GM21528 (cell line): ENCODE data around the gene SOWAHA.
"Not testable (repeated sequence)": the region's sequence is repeated elsewhere in the genome, so short reads cannot be mapped to it uniquely, and the experiment has no call there.

ENCODE experiments used
- ATAC-seq: cut with Tn5 transposase; IDR thresholded peaks from one replicate; pipeline ENCODE4 v1.9.1; 2021; ENCODE audit warnings: mild to moderate bottlenecking, moderate library complexity; ENCODE audit not compliant: unreplicated experiment, low FRiP score

The SOWAHA gene

DNA sequence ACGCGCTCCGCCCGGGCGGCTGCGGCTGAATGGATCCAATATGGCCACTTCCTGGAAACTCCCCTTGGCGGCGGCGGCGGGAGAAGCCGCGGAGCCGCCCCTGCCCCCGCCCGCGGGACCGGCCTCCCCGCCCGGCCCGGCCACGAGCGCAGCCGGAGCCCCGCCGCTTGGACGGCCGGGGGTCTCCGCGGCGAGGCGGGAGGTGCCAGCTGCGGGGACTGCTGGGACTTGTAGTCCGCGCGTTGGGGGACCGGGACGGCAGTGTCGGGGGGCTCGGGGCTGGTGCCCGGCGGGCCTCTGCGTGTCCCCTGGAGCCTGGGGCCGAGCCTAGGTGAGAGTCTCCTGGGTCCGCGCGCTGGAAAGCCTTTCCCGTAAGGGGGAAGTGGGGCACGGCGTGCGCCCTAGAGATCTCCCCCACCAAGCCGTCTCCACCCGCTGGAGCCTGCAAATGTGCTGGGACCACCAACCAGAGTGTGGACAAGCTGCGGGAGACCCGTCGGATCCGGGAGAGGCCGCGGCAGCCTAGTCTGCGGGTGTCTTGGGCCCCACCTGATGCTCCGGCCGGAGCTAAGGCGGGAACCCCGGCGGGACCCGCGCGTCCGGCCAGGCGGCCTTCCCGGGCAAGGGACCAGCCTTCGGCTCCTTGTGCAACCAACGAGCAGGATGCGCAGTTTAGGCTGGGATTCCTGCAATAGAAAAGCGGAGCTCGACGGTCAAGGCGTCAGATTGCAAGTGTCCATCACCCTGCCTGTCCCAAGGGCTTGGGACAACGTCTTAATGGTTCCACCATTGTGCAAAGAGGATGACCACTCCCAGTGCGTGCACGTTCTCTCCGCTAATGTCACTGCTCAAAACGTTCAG lies 35.7 kb upstream of the SOWAHA start, which contains the start of gene SEPTIN8:
SEPTIN8 (minus strand) TSS at position 31 of the 861 bp plus-strand sequence. CDS start 102 bp downstream, outside the sequence.
- peak; percentile 62 for ATAC-seq

DNA sequence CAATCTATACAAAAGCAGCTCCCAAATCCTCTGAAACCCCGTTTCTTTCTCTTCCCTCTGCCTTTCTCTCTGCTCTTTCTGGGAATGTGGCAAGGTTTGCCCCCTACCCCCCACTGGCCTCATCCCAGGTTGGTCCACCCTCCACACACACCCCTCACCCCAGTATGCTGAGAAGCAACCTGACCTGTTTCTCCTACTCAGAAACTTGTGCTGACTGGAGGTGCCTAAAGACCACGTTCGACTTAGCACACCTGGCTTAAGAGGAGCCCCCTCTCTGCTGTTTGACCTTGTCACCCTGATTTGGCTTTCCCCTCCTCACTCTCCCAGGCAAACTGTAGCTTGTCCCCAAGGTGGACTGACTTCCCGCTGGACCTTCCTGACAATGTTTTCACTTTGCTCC lies 35.0 kb upstream of the SOWAHA start:
- no peak for ATAC-seq

DNA sequence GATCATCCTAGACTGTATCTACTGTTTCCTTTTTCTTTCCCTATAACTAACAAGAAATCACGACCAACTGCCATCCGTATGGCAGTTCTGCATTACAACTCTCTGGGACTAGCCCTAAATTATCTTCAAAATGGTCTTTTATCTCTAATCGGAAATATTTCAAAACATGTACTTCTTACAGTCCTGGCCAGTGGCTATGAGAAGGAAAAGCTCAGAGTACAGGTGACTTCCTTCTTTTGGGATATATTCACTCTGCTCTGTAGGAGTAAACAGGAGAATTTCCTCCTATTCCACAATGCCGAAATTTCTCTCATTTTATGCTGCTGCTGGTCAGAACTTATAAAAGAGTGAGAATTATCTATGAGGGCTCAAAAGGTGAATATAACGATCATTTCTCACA lies 34.2 kb upstream of the SOWAHA start:
- no peak for ATAC-seq

DNA sequence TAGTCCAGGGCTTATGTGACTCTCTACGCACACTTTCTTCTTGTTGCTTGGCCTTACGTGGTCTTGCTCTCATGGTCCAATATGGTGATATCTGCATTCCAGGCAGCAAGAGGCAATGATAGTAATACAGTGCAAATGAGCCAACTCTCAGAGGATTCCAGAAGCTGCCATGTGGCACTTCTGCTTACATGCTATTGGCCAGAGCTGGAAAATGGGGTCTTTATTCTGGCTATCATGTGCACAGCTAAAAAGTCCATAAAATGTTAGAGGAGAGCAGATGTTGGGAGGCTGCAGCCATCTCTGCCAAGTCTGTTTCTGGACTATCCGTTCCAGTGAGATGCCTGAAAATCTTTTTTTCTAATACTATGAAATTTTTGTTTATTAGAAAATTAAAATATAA lies 33.1 kb upstream of the SOWAHA start:
- ATAC-seq = no peak

DNA sequence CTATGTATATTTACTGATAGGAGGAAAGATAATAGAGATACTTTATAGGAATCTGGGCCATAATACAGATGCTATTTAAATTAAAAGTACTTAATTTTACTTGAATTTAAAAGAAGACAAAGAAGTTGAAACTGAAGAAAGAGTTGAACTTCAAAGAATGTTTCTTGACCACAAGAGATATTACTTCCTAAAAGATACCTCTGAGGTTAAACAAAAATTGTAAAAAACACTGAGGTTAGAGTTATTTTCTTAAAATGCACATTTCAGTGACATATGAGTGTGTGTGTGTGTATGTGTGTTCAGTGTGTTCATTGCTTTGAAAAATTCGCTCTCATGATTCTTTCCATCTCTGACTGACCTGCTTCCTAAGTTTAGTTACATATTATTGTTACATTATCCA lies 32.5 kb upstream of the SOWAHA start:
- ATAC-seq = no peak

DNA sequence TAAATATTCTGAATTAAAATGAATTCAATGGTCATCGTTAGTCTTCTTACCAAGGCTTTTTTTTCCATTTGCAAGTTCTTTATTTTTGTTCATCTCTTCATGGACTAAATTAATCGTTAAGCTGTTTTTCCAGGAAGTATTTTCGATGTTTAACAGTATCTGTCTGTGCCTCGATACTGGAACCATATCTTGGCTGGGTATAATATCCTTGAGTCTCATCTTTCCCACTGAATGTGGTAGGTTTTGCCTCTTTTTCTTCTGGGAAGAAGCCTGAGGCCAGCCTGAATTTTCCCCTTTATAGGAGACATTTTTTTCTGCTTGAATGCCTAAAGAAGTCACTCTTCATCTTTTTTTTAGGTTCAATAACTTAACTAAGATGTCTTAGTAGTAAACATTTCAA lies 32.1 kb upstream of the SOWAHA start:
- ATAC-seq = no peak

DNA sequence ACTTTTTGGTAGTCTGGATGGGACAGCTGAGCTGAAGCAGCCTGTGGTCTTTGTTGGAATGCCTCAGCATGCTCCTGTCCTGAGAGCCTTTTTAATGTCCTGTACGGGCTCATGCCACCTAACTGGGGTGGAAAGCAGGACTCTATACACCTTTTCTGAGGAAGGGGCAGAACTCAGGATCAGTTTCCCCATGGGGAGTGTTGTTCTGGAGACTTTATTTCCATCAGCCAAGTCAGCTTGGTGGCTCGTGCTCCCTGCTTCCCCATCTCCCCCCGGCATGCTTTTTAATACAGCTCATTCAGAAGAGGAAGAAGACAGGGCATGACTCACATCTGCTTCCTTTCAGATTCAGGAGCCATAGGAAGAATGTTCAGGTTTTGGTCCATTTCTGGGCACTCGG lies 31.0 kb upstream of the SOWAHA start:
- ATAC-seq = no peak

DNA sequence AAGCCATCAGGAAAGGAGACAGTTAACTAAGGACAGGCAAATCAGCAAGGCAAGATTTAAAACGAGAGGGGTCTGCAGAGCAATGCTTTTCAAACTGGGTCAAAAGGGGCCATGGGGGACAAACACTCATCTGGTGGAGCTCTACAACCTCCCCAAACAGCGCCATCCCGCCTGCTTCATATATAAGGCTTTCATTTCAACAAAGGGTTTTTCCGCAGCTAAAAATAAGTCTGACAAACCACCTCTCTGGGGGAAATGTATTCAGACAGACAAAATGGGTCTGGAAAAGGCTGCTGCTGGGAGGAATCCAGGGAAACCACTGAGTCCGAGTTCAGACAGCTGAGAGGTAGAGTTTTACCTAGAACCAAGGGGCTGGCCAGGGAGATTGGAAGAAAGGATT lies 27.7 kb upstream of the SOWAHA start:
- ATAC-seq = no peak

DNA sequence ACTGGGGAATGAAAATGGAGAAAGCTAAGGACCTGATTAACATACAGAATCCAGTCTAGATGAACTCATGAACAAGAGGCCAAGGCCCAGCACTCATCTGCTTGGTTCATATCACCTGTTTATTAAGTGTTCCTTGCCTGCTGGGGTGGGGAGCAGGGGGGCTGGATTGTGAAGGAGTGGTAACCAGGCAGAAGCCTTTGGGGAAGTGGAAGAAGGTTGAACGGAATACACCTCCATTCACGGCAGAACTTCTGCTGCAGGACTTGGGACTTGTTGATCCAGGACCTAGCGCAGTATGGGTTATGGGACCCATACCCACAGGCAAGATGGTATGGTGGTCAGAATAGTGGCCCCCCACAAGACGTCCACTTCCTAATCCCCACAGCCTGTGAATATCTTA lies 27.2 kb upstream of the SOWAHA start:
- ATAC-seq = no peak

DNA sequence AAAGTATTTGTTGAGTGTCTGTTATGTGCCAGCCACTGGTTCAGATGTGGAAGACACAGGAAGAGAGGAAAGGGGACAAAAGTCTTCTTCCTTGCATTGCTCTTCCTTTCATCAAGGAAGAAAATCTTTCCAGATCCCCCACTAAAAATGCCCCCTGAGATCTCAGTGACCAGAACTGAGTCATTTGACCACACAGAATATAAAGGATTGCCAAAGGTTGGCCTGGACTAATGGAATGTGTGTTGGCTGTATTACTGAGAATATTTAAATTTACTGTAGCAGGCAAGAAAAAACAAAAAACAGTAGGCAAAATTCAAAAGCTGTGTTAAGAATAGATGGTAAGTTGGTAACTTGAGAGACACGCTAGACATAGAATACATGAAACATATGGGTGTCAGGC lies 26.0 kb upstream of the SOWAHA start:
- no peak for ATAC-seq

DNA sequence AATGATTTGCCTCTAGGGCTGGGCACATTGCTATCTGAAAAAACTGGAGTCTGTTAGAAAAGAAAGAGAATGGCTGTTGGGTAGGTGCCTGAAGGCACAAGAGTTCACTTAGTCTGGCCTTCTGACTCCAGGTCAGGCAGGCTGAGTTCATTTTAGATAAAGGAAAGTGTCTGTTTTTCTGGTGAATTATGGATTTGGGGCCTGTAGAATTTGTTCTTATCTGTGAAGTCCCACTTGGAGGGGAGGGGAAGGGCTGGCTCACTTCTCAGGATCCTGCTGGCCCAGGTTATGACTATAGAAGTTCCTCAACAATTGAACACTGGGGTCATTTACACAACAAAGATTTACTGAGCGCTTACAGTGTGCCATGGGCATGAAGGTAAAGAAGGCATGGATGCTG lies 24.6 kb upstream of the SOWAHA start:
- ATAC-seq = no peak

DNA sequence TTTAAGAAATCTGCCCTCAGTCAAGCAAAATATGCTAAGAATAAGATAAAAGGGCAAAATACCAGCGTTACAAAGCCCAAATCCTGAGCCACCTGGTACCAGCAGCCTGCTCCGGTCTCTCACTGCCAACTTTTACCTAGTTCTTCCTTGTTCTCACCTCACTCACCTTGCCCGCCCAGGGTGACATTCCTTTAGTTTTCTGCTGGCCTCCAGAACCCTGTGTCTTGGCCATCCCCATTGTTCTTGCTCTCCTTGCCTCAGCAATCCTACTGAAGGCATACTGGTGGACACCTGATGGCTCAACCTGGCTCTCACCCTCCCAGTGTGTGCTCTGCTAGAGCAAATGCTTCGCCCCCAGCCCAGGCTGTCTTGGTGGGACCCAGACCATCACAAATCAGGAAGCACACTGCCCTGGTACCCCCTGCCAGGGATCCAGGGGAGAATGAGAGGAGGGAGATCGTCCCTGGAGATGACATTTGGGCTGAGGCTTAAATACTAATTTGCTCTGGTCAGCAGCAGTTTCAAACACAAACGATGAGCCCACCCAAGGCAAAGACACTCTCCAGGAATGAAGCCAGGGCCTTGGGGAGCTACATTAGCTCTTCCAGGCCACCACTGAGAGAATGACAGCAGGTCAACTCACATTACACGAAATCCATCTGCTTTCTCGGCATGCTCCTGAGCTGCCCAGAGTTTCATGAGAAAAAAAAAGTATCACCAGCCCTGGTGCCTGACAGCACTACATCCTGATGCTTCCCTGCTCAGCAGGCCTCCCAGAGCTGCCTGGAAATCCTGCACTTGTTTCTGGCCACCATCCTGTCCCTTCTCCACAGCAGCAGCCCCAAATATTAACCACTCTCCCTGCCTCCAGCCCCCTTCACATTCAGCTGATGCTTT lies 23.9 kb upstream of the SOWAHA start:
- no peak for ATAC-seq

DNA sequence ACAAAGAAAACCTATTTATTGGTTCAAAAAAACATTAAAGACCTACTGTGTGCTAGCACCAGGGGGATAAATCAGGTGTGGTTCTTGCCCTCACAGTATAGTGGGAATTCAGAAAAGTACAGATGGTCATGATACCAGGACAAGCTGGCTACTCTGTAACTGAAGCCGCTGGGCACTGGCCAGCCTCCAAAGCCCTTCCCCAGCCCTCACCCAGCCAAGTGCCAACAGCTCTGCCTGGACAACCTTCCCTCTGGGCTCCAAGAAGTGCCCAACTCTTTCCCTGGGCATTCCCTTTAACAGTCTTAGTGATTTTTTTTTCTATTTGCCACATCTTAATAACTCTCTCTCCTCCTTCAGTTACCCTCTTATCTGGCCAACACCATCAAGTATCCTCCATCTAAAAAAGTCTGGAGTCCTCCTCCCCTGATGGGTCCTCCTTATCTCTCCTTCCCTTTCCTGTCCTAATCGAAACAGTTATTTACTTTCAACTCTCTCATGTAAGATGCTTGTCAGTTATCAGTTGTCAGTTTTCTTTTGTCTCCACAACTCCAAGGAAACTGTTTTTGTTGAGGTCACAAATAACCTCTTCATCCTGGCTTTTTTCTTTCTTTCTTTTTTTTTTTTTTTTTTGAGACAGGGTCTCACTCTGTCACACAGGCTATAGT lies 22.8 kb upstream of the SOWAHA start:
- no peak for ATAC-seq

DNA sequence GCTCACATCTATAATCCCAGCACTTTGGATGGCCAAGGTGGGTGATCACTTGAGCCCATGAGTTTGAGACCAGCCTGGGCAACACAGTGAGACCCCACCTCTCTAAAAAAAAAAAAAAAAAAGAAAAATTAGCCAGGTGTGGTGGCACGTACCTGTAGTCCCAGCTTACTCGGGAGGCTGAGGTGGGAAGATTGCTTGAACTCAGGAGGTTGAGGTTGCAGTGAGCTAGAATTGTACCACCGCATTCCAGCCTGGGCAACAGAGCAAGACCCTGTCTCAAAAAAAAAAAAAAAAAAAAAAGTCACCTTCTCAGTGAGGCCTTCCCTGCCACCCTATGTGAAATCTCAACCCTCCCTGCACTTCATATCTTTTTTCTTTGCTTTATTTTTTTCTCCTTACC lies 22.1 kb upstream of the SOWAHA start:
- no peak for ATAC-seq

DNA sequence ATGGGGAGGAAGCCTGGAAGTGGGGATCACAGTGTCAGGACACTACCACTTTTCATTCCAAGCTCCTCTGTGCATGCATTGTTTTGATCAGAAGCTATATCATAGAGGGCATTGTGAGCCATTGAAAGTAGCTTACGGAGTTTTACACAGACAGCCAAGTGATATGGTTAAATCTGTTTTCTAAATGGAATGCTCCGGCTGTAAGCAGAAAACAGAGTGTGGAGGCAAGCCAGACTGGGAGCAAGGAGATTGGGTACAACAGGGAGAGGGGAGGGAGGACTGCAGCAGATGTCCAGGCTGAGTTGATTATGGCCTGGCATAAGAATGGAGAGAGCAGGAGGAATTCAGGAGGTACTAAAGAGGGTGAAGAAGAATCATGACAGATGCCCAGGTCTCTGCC lies 15.5 kb upstream of the SOWAHA start:
- no peak for ATAC-seq

DNA sequence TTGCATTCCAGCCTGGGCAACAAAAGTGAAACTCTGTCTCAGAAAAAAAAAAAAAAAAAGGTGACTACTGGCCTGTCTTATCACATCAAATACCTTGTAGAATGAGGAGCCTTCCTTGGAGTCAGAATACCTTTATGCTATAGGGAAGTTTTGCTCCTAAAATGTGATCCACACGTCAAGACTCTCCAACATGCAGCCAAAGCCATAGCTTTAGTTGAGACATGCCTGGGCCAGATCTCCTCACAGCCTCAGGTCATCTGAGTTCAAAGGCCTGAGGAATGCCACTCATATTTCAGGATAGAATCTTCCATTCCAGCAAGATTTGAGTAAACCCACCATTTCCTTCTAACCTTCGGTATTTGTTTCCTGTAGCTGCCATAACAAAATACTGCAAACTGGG lies 13.7 kb upstream of the SOWAHA start:
- ATAC-seq = no peak

DNA sequence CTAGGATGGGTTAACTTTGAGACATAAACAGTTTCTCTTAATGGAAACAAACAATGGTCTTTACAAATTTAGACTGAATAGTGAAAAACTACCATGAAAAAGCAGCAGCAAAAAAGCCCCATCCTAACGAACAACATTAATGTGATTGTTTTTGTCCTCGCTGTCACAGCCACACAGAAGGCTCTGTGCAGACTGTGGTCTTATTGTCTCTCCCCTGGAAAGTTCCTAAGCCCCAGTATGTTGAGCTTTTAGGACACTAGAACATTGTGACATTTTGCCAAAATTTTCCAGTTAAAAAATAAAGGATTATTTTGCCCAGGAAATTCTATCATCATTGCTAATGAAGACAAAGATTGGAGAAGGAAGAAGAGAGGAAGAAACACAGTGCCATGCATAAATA lies 12.6 kb upstream of the SOWAHA start:
- ATAC-seq = no peak

DNA sequence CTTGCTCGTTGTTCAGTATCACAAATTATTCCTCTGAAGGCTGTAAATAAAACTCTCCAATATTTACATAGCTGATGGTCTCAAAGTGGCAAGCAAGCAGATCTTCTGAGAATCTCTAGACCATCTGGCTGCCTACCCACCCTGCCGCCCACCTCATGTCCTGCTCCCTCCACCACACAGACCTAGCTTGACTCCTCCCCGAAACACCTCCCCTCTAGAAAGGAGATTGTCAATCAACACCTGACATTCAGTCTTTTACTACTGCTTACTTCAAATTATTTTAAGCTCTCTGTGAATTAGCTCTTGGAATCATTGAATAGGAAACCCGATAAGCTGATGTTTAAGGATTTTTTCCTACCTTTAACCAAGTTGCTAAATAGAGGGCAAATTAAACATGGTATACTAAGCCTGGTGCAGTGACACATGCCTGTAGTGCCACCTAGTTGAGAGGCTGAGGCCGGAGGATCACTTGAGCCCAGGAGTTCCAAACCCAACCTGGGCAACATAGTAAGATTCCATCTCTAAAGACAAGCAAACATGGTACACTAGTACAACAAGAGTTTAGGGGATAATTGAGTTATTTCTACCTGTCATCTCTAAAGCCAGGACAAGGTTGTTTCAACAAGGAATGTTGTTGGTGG lies 10.9 kb upstream of the SOWAHA start:
- ATAC-seq = no peak

DNA sequence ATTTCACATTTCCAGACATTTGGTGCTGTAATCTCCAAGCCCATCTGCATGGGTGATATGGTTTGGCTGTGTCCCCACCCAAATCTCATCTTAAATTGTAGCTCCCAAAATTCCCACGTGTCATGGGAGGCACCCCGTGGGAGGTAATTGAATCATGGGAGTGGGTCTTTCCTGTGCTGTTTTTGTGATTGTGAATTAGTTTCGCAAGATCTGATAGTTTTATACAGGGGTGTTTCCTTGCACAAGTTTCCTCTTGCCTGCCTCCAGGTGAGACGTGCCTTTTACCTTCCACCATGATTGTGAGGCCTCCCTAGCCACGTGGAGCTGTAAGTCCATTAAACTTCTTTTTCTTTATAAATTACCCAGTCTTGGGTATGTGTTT lies 10.4 kb upstream of the SOWAHA start:
- ATAC-seq = not testable (repeated sequence)

DNA sequence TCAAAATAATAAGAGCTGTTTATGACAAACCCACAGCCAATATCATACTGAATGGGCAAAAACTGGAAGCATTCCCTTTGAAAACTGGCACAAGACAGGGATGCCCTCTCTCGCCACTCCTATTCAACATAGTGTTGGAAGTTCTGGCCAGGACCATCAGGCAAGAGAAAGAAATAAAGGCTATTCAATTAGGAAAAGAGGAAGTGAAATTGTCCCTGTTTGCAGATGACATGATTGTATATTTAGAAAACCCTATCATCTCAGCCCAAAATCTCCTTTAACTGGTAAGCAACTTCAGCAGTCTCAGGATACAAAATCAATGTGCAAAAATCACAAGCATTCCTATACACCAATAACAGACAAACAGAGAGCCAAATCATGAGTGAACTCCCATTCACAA lies 8.9 kb upstream of the SOWAHA start:
- not testable (repeated sequence) for ATAC-seq

DNA sequence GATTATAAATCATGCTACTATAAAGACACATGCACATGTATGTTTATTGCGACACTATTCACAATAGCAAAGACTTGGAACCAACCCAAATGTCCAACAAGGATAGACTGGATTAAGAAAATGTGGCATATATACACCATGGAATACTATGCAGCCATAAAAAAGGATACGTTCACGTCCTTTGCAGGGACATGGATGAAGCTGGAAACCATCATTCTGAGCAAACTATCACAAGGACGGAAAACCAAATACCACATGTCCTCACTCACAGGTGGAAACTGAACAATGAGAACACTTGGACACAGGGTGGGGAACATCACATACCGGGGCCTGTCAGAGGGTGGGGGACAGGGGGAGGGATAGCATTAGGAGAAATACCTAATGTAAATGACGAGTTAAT lies 7.2 kb upstream of the SOWAHA start:
- not testable (repeated sequence) for ATAC-seq
